GM18868 (cell line): Measurements from ENCODE around the gene TBC1D14.

Experiments
- ATAC-seq: cut with Tn5 transposase; IDR thresholded peaks from one replicate; pipeline ENCODE4 v1.9.1; 2021; ENCODE audit warnings: mild to moderate bottlenecking, moderate library complexity; ENCODE audit not compliant: unreplicated experiment

Gene TBC1D14

DNA sequence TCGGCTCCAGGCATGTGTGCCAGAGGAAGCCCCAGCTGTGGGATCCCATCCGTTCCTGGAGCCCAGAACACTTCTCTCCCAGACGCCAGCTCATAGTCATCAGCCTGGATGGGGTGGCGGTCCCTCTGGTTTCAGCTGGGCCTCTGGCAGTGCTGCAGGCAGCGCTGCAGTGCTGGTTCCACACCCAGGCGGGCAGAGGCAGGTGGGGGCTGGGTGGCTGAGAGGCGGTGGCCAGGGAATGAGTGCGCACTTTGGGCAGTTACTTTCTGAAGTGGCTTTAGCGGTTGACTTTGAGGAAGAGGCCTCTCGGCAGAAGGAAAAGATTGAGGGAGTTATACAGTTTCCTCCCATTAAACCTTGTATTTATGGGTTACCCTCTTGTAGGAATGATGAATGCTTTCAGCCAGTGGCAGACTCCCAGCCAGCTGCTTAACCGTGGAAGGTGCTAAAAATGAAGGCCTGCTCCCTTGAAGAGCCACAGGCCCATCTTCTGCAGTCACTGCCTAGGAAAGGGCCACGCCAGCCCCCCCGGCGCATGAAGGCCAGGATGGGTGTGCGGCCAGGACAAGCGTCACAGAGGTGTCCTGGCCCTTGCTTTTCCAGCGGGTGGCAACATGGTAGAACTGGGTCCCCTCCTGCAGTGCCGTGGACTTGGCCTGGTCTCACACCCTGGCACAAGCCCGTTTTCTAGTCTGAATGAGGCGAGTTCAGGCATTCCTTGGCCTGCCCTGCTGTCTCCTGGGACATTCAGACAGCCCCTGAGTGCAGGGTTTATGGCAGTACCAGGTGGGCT, 143.5 kb downstream of the TBC1D14 start:
- no peak for ATAC-seq

DNA sequence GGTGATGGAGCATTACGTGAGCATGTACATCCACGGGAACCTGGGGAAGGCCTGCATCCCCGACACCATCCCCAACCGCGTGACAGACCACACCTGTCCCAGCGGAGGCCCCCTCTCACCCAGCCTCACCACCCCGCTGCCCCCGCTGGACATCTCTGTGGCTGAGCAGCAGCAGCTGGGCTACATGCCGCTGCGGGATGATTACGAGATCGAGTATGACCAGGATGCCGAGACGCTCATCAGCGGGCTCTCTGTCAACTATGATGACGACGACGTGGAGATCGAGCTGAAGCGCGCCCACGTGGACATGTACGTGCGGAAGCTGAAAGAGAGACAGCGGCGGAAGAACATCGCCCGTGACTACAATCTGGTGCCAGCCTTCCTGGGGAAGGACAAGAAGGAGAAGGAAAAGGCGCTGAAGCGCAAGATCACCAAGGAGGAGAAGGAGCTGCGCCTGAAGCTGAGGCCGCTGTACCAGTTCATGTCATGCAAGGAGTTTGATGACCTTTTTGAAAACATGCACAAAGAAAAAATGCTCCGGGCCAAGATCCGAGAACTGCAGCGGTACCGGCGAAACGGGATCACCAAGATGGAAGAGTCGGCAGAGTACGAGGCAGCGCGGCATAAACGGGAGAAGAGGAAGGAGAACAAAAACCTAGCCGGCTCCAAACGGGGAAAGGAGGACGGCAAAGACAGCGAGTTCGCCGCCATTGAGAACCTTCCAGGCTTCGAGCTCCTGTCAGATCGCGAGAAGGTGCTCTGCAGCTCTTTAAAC, 144.7 kb downstream of the TBC1D14 start:
- no peak for ATAC-seq

DNA sequence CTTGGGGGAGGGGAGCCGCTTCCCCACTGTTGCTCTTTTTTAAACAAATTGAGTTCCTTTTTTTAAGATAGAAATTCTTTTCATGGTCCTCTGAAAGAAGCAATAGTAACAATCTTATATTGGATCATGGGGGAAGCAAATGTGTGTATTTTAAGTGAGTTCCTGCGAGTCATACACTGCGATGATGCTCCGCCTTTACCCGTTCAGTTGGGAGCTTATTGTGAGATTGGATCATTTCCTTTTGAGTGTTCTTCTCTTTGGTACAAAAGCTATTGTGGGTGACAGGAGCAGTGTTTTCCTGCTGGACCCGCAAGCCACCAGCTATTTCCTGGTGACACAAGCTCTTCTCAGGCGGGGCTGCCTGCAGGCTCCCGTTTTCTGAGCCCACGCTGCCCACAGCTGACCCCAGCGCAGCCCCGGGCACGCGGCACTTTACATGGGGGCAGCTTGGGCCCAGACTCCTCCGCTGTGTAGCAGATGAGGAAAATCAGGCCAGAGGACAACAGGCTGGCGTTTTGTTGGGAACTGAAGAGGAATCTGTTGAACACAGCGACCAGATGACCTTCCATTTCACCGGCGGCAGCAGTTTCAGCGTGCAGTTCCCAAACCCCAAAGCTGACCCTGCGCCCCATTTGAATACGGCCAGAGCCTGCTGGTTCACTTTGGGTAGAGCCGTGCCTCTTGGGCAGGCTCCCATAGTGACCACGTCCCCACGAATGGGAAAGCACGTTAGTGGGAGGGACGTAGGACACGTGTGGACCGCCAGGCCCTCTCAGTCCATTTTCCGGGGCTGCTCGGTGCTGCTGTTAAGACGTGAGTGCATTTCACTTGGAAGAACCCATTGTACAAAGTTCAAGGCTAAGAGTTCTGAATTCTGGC, 145.7 kb downstream of the TBC1D14 start:
- ATAC-seq: no peak

DNA sequence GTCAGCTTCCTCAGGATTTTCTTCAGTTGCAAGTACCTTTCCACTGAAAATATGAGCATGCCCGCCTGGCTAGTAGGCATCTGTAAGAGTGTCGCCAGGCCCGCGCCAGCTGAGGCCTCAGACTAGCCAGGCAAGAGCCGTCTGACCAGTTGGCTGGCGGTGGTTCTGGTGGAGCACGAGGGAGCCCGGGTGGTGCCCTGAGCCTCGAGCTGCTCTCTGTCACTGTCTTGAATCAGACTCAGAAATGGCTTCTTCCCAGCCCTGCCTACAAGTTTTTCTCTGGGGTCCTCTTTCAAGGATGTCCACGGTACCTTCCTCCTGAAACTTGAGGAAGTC, 146.3 kb downstream of the TBC1D14 start:
- ATAC-seq: no peak

DNA sequence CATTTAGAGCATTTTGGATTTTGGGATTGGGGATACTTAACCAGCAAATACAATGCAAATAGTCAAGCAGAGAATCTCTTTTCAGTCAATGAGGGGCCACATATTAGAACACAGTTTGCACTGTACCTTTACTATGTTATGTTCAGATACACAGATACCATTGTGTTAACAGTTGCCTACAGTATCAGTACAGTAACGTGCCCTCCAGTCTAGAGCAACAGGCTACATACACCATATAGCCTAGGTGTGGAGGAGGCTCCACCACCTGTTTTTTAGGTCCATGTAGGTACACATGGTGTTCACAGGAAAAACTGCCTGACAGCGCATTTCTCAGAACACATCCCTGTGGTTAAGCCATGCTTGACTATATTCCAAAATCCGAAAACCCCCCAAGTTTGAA, 149.2 kb downstream of the TBC1D14 start:
- peak; percentile 26 for ATAC-seq

DNA sequence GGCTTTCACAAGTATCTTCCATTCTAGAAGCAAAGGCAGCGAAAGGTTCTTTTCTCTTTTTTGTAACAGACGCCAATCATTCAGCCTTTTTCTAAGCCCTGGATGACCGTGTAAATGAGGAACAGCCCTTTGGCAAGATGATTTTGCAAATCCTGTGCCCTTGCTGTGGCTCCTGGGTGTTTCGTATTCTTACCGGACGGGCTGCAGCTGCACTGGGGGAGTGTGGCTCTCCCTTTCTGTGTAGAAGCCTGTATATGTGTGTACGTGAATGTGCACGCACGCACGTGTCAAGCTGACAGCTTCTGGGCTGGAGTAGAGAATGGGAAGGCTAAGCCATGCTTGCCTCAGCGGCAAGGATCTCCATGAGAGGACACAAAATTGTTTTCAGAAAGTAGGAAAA, 150.0 kb downstream of the TBC1D14 start:
- no peak for ATAC-seq

DNA sequence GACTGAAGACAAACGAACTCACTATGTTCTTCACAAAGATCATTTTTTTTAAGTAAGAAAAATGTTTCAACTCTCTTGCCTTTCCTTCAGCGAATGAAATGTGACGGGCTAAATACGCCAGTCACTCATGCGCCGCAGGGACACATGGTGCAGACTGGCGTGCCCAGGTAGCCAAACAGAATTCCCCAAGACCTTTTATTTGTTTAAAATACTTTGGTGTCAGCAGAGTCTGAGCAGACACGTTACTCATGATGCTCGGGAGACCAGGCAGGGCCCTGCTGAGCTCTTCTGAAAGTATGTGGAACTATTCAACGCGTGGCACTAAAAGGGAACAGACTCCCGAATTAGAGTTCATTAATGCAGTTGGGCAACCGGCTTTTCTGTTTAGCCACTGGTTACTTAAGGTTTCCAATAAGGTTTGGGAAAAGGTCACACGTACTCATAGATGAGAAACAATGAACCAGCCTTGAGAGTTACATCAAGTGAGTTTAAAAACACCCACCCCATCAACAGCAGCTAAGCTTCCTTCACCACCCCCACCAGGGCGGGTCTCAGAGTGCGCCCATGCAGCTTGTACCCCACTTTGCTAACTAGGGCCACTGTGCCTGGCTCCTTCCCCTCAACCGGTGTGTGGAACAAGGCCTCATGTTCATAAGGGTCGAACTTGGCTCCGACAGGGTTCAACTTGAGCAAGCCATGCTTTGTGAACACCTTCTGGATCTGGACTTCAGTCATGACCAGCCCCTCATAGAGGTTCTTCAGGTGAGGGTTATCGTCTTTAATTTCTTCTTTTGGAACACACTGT, 150.9 kb downstream of the TBC1D14 start:
- ATAC-seq: no peak

DNA sequence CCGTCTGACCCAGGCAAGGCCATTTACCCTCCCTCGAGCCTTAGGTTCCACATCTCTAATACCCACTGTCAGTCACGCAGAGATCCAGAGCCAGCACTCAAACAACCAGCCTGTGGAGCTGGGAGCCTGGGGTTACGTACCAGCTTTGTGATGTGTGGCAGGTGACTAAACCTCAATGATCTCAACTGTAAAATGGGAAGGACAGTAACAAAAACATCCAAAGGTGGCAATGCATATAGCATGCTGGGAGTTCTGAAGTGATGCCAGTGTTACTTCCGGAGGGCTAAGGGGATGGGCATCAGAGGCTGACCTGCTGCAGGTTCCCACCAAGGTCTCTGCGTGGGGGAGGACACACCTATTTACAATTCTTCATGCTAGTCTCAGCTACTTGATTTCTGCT, 152.2 kb downstream of the TBC1D14 start:
- ATAC-seq: no peak

DNA sequence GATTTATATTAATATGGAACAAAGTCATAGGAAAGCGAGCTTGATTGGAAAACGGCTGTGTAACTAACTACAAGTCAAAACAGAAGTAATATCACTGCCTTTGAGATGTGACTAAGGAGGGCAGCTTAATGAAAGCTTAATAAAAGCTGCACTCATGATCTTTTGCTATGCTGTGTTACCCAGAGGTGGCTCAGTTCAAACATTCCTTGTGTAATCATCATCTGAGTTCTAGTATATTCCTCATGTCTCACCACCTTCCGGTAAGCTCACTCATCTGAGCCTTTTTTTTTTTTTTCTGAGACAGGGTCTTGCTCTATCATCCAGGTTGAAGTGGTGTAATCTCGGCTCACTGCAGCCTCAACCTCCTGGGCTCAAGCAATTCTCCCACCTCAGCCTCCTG, 153.2 kb downstream of the TBC1D14 start:
- ATAC-seq: no peak

DNA sequence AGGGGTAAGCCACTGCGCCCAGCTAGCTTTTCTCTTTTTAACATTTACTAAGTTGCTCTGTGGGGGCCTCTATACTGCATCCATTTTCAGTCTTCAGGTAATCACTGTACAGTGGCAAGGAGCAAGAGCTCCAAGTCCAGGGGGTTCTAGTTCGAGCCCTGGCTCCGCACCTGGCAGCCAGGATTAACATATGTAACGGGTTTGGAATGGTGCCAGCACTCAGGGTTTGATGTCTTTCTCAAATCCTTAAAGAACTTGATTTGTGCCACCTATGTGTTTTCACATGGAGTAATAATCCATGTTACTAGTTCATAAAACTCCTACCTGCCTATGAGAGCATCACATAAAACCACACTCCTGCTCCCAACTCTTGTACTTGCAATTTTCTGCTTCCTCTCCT, 153.7 kb downstream of the TBC1D14 start:
- ATAC-seq: no peak

DNA sequence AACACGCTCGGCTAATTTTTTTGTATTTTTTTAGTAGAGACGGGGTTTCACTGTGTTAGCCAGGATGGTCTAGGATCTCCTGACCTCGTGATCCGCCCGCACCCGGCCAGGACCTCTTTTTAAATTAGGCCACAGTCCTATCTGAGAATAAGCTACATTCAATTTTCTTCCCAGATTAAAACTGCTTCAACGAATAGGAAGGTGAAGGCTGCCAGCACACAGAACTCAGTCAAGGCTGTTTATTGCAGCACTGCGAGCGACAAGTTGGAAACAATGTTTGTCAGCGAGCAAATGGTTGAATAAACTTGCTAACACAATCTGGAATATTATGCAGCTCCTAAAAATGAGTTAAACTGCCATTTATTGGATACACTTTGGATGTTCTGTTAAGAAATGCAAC, 156.4 kb downstream of the TBC1D14 start:
- ATAC-seq: no peak

DNA sequence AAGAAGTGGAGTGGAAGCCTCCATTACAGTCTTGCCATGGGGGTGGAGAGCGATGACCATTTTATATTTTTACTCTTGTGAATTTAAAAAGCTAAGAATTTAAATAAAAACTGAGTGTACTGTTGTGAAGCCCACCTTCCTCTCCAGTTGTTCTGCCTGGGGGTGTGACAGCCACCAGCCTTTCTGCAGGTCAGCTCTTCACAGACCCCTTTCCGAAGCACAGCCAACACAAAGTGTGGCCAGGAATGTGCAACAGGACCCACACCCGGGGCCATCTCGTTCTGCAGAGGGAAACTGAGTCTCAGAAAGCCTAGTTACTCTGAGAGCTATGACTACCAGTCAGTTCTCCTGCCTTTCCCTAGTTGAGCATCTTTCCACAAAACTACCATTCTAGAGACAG, 156.9 kb downstream of the TBC1D14 start:
- ATAC-seq: no peak

DNA sequence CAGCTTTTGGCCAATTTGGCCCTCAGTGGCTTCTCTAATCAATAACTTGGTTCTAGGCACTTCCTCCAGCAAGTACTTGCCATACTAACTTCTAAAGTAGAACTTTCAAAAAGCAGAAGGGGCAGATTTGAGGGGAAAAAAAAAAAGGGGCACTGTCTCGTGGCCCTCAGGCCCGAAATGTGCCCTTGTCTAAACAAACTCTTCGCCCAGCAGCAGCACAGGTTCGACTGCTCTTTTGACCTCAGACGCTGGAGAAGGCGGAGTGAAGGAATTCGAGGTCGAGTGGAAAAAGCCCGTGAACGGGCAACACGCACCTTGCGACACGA, 157.5 kb downstream of the TBC1D14 start:
- no peak for ATAC-seq

DNA sequence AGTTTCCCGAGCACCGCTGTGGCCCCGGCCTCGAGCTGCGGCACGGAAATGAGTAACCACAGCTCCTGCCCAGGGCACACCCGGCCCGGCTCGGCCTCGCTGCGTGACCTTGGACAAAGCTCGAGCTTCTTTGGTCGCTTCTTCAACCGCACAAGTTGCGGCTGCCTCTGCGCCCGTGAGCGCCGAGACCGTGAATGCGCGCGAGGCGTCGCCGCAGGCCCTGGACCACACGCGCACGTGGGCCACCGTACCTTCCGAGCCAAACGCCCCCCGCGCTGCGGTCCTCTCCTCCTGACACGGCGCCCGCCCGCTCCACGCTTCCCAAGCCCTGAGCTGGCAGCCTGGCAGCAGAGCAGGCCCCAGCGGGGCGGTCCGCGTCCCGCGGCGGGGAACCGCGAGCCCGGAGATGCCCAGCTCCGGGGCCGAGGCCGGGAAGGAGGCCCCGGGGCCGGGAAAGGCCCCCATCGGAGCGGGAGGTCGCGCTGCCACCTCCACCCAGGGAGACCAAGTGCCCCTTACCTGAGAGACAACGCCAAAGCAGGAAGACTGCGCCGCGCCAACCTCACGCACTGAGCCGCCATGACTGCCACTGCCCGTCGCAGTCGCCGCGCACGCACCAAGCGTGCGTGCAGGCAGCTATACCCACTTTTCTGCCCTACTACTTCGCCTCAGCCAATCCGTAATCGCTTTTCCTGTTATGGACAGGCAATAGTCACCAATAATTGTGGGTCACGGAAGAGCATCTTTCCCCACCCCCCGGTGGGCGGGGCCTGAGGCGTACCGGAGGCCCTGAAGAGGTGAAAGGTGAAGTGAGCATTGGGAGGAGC, 158.0 kb downstream of the TBC1D14 start, which contains the start of gene GRPEL1:
GRPEL1 (minus strand) TSS at position 613 of the 827 bp plus-strand sequence; CDS start at position 581, 32 bp downstream.
- ATAC-seq: peak; percentile 91

DNA sequence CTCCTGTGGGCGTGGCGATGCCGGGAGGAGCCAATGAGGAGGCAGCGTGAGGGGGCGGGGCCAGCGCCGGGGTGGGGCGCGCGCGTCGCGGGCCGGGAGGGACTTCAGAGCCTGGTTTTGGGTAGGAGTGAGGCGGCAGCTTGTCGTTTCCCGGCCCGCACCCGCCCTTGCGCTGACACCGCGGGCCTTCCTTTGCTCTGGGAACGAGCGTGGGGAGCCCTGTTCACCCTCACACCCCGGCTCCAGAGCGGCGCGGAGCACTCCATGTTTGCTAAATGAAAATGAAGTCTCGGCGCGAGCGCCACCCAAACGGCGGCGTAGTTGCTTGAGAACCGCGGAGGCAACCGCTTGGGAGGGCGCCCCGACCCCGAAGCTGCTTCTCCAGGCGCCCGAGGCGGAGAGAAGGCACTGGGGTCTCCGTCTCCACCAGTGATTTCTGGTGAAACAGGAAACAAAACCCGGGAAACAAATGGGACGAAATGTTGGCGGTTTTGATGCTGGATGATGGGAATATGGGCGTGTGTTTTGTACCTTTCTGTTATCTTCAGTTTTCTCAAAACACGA, 158.7 kb downstream of the TBC1D14 start:
- ATAC-seq: peak; percentile 14

DNA sequence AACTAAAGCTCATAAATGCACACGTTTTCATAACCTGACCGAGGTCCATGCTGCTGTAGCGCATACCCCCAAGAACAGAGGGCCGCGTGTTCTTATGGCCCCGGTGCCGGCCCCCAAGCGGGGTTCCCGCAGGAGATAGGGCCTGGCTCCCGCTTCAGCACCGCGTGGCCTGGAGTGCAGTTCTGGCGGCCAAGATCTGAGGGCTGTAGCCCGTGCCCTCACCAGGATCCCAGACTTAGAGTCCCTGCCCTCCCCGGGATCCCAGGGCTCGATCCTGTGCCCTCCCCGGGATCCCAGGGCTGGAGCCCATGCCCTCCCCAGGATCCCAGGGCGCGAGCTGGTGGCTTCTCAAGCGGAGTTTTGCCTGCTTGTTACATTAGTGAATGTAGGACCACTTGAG, 159.3 kb downstream of the TBC1D14 start:
- ATAC-seq: no peak

DNA sequence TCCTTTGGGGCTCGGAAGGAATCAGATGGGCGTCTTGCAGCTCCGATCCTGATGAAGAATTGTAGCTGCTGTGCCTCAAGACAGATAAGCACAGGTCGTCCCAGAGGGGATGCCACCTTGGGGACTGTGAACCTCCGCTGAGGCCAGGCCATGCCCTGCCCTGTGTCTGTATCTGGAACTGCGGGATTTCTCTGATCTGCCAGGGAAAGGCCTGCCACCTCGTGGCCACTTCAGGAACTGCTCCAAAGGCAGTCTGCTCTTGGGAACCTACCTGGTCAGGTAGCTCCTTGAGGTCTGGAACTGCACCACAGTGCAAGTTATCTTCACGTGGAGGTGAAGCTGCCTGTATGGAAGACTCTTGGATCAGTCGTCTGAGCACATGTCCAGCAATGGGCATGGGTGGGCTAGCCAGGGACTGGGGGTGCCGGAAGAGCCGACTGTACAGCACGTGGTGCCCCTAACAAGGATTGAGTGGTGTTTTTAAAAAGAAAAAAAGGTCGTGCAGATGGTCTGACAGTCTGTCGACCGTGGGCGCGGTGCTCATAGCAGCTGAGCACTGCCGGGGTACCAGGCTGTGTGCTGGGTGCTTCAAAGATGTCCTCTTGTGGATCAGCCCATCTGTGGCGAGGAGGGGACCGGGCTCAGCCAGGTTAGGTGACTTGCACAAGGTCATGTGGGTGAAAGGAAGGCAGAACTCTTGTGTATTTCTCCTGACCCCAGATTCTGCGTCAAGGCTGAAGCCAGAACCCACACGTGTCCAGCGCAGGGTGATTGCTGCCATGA, 161.3 kb downstream of the TBC1D14 start:
- ATAC-seq: peak; percentile 40

DNA sequence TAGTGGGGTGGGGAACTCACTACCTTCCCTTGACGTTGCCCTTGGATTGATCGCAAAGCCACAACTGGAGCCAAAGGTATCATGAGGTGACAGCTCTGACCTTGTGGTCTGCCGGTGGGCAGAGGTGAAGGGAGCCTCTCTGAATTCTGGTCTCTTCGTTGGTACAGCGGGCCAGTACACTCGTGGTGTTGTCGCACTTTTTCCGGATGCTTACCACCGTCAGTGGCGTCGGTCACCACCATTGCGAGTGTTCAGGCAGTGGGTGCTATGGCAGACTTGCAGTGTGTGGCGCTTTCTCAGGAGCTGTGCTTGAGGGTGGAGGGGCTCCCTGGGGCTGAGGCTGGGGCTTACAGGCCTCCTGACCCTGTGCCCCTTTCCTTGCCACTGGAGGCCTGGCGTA, 163.4 kb downstream of the TBC1D14 start:
- no peak for ATAC-seq
